Esophagus squamous epithelium (tissue), 5 donors: ENCODE data around the gene CNTROB. TPM values are rescaled to one million over a fixed set of nuclear protein-coding genes. Genes with fewer than 3 reads are reported as not detected.

Source experiments
- DNase-seq: peaks from one replicate; lab custom pipeline; 2025; lab: John Stamatoyannopoulos, UW
- H3K27ac ChIP-seq, 4 donors: fragments of 200-600 bp; sonication (generic); one replicate each; pipeline ENCODE4 v1.5.1; 2016 to 2019; ENCODE audit warnings: mild to moderate bottlenecking in 1 of 4
- H3K27me3 ChIP-seq, 4 donors: fragments of 200-600 bp; sonication (generic); 1 replicate in 3 of 4; 2 replicates in 1 of 4; pipeline versions ENCODE4 v1.5.1 to v1.6.0; 2017 to 2021; ENCODE audit warnings: antibody characterized with exemption in 1 of 4
- H3K36me3 ChIP-seq, 3 donors: fragments of 200-600 bp; sonication (generic); one replicate each; pipeline ENCODE4 v1.5.1; 2016 to 2019
- H3K4me1 ChIP-seq, 3 donors: fragments of 200-600 bp; sonication (generic); one replicate each; pipeline ENCODE4 v1.5.1; 2017 to 2019
- H3K4me3 ChIP-seq, 4 donors: fragments of 200-600 bp; sonication (generic); 1 replicate in 3 of 4; 2 replicates in 1 of 4; pipeline ENCODE4 v1.5.1; 2016 to 2019; ENCODE audit warnings: mild to moderate bottlenecking in 2 of 4, moderate library complexity in 1 of 4
- H3K9me3 ChIP-seq, 3 donors: fragments of 200-600 bp; sonication (generic); one replicate each; pipeline ENCODE4 v1.5.1; 2016 to 2019
- POLR2A ChIP-seq, 4 donors: fragments of 450-650 bp; IDR thresholded peaks; one replicate each; pipeline ENCODE4 v1.6.1; 2017; ENCODE audit warnings: antibody characterized with exemption in 4 of 4, mild to moderate bottlenecking in 4 of 4, moderate library complexity in 3 of 4
- WGBS, 2 donors: methylation state at CpG; one replicate each; pipeline ENCODE4 v1.1.5; 2018; 5-methylcytosine and 5-hydroxymethylcytosine counted together
- intact Hi-C: fragments of 100-400 bp; cut with DNase I; formaldehyde crosslinking; loops from one replicate; pipeline ENCODE4 v1.15.0; 2022
- total RNA-seq, 4 donors: library from RNA; depleted of rRNA; stranded (reverse); fragments of >200 nt; gene quantifications; one replicate each; pipeline ENCODE4 v1.1.0, GENCODE V29; 2016
- TF ChIP-seq, protein P1 (sequence below), 6 experiments: fragments of 450-650 bp in 4 of 6; fragments of 200-600 bp in 2 of 6; sonication (generic) in 2 of 6; IDR thresholded peaks; one replicate each; pipeline ENCODE4 v1.5.1; 2016 to 2019; ENCODE audit warnings: antibody characterized with exemption in 6 of 6, mild to moderate bottlenecking in 4 of 6, moderate library complexity in 4 of 6
- donor health status: DM: yes; HTN: yes; CAD: no.

The CNTROB gene
- total RNA-seq, 4 donors from 2014 or later: 12.4 to 21.4 (median 13.5) TPM

- no peak overlapping the region for H3K27ac ChIP-seq
- no peak for DNase-seq
- H3K27me3 ChIP-seq: peaks cover 0 to 11% (median 0%) of the 10 kb centered on the region in 4 donors
- WGBS, 2 donors: 49 to 63% methylated on average over 4 of the region's 4 CpGs
- peaks cover 0 to 18% (median 17%) of the 10 kb centered on the region in 3 donors for H3K9me3 ChIP-seq
- no peaks in the 10 kb centered on the region for H3K36me3 ChIP-seq
- peaks cover 0 to 19% (median 0%) of the 10 kb centered on the region in 3 donors for H3K4me1 ChIP-seq
- intact Hi-C loops: no loop called here
- TF ChIP-seq POLR2A (IDR thresholded peaks at IDR 0.05): no peak
- TF ChIP-seq, protein P1, sequence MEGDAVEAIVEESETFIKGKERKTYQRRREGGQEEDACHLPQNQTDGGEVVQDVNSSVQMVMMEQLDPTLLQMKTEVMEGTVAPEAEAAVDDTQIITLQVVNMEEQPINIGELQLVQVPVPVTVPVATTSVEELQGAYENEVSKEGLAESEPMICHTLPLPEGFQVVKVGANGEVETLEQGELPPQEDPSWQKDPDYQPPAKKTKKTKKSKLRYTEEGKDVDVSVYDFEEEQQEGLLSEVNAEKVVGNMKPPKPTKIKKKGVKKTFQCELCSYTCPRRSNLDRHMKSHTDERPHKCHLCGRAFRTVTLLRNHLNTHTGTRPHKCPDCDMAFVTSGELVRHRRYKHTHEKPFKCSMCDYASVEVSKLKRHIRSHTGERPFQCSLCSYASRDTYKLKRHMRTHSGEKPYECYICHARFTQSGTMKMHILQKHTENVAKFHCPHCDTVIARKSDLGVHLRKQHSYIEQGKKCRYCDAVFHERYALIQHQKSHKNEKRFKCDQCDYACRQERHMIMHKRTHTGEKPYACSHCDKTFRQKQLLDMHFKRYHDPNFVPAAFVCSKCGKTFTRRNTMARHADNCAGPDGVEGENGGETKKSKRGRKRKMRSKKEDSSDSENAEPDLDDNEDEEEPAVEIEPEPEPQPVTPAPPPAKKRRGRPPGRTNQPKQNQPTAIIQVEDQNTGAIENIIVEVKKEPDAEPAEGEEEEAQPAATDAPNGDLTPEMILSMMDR (IDR thresholded peaks at IDR 0.05): no peak
- no peak overlapping the region for H3K4me3 ChIP-seq
Measured at GRCh38 chr17:7971651-7972050, 39.6 kb downstream of the CNTROB start.

GRCh38 chr17:7972131-7972785 lies 40.3 kb downstream of the CNTROB start:
- no peak overlapping the region for H3K4me3 ChIP-seq
- WGBS, 2 donors: 79 to 86% methylated on average over 4 to 8 of the region's 8 CpGs
- intact Hi-C loops: no loop called here
- H3K4me1 ChIP-seq: peaks cover 0 to 19% (median 0%) of the 10 kb centered on the region in 3 donors
- peaks cover 0 to 18% (median 17%) of the 10 kb centered on the region in 3 donors for H3K9me3 ChIP-seq
- DNase-seq: no peak
- no peaks in the 10 kb centered on the region for H3K36me3 ChIP-seq
- H3K27me3 ChIP-seq: peaks cover 0 to 11% (median 0%) of the 10 kb centered on the region in 4 donors
- no peak for TF ChIP-seq POLR2A (IDR thresholded peaks at IDR 0.05)
- TF ChIP-seq, protein P1 (IDR thresholded peaks at IDR 0.05): no peak
- H3K27ac ChIP-seq: no peak overlapping the region

DNA sequence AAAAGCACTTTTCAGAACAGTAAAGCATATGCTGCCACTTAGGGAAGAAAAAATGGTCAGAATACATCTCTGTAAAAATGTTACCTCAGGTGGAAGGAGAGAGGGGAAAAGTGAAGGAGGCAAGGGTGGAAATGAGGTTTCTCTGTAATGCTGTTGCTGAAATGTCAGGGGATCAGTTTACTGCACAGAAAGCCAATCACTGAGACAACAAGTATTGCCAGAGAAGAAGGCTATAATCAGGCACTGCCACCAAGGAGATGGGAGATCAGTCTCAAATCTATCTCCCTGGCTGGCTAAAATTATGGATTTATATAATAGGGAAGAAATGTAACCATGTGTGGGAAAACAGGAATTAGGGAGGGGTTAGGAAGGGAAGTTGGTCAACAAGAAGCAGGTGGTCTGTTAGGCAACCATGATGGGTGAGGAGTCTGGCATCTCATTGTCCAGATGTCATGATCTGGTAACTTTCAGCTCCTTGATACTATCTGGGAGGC lies 42.7 kb downstream of the CNTROB start:
- Histone ChIP-seq H3K36me3 (no peaks in the 10 kb centered on the region), H3K4me3 (no peak overlapping the region), H3K4me1 (peaks cover 0 to 19% (median 0%) of the 10 kb centered on the region in 3 donors), H3K27ac (no peak overlapping the region), H3K9me3 (peaks cover 0 to 18% (median 17%) of the 10 kb centered on the region in 3 donors), H3K27me3 (peaks cover 0 to 11% (median 0%) of the 10 kb centered on the region in 4 donors)
- DNase-seq: no peak
- intact Hi-C loops: no loop called here
- no peak for TF ChIP-seq POLR2A (IDR thresholded peaks at IDR 0.05)
- TF ChIP-seq, protein P1 (IDR thresholded peaks at IDR 0.05): no peak

DNA sequence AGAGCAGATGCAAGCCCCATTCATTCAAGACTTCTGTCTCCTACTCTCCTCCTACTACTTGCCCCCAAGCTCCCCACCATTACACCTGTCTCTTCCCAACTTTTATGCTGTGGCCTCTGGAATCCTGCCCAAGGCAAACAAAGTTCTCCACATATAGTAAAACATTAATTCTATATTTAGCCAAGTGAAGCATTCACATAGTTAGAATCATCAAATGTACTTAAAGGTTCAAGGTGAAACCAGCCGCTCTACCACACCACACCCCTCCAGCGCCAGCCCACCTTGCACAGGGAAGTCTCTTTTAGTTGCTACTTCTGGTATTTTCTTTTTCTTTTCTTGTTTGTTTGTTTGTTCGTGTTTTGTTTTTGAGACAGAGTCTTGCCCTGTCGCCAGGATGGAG lies 45.0 kb downstream of the CNTROB start:
- no peak overlapping the region for H3K27ac ChIP-seq
- TF ChIP-seq, protein P1 (IDR thresholded peaks at IDR 0.05): no peak
- TF ChIP-seq POLR2A (IDR thresholded peaks at IDR 0.05): no peak
- no peaks in the 10 kb centered on the region for H3K36me3 ChIP-seq
- H3K4me3 ChIP-seq: no peak overlapping the region
- 85 to 91% methylated on average over 4 of the region's 4 CpGs for WGBS, 2 donors
- H3K4me1 ChIP-seq: peaks cover 0 to 4% (median 0%) of the 10 kb centered on the region in 3 donors
- peaks cover 0 to 23% (median 0%) of the 10 kb centered on the region in 4 donors for H3K27me3 ChIP-seq
- peaks cover 0 to 18% (median 17%) of the 10 kb centered on the region in 3 donors for H3K9me3 ChIP-seq
- intact Hi-C loops: no loop called here
- no peak for DNase-seq

- Histone ChIP-seq H3K36me3 (no peaks in the 10 kb centered on the region), H3K27ac (no peak overlapping the region), H3K27me3 (peaks cover 0 to 29% (median 0%) of the 10 kb centered on the region in 4 donors), H3K9me3 (peaks cover 0 to 18% (median 17%) of the 10 kb centered on the region in 3 donors), H3K4me3 (no peak overlapping the region), H3K4me1 (no peaks in the 10 kb centered on the region)
- no peak for DNase-seq
- intact Hi-C loops: no loop called here
- TF ChIP-seq, protein P1 (IDR thresholded peaks at IDR 0.05): no peak
- TF ChIP-seq POLR2A (IDR thresholded peaks at IDR 0.05): no peak
- WGBS, 2 donors: 69 to 78% methylated on average over 5 of the region's 5 CpGs
Measured at GRCh38 chr17:7977805-7978204, 45.8 kb downstream of the CNTROB start.
